CD14-positive monocyte (primary cell): ENCODE measurements around the gene SAMD11. TPM values are rescaled to one million over a fixed set of nuclear protein-coding genes. Genes with fewer than 3 reads are reported as not detected.

Source experiments
- DNase-seq, 3 donors: peaks; one replicate each; pipeline ENCODE4 v3.0.0-alpha.2; 2011 to 2022
- H2AFZ ChIP-seq: 2 replicates; pipeline ENCODE4 v1.6.0; 2012; ENCODE audit warnings: mild to moderate bottlenecking, low read depth, low read length, inconsistent platforms; ENCODE audit not compliant: insufficient read depth, poor library complexity, severe bottlenecking
- H3K27ac ChIP-seq, 2 donors: 1 replicate in 1 of 2; 2 replicates in 1 of 2; pipeline ENCODE4 v1.5.1; 2012 to 2013; ENCODE audit warnings: low read length in 2 of 2, control low read depth in 1 of 2, inconsistent platforms in 1 of 2, low read depth in 1 of 2, mild to moderate bottlenecking in 1 of 2
- H3K27me3 ChIP-seq, 2 donors: one replicate each; pipeline versions ENCODE4 v1.6.0 to v1.6.1; 2011 to 2013; ENCODE audit warnings: low read length in 2 of 2; ENCODE audit not compliant: control insufficient read depth in 2 of 2, insufficient read depth in 2 of 2
- H3K36me3 ChIP-seq, 2 donors: replicated peaks in 1 of 2; 1 replicate in 1 of 2; 2 replicates in 1 of 2; pipeline versions ENCODE4 v1.5.1 to v1.6.1; 2012 to 2013; ENCODE audit warnings: low read length in 2 of 2, control low read depth in 1 of 2, inconsistent platforms in 1 of 2, mild to moderate bottlenecking in 1 of 2; ENCODE audit not compliant: insufficient read depth in 2 of 2, control insufficient read depth in 1 of 2
- H3K4me1 ChIP-seq, 2 donors: 1 replicate in 1 of 2; 2 replicates in 1 of 2; pipeline versions ENCODE4 v1.5.1 to v1.6.1; 2012 to 2013; ENCODE audit warnings: low read length in 2 of 2, control low read depth in 1 of 2, inconsistent platforms in 1 of 2, mild to moderate bottlenecking in 1 of 2, moderate library complexity in 1 of 2; ENCODE audit not compliant: insufficient read depth in 2 of 2, control insufficient read depth in 1 of 2
- H3K4me2 ChIP-seq: replicated peaks from 2 replicates; pipeline ENCODE3; 2012; ENCODE audit warnings: low read length, moderate library complexity, mild to moderate bottlenecking; ENCODE audit not compliant: poor library complexity, severe bottlenecking; ENCODE audit errors: extremely low read depth
- H3K4me3 ChIP-seq, 3 experiments: fragments of 200-600 bp in 1 of 3; sonication (generic) in 1 of 3; replicated peaks in 1 of 3; 1 replicate in 2 of 3; 2 replicates in 1 of 3; pipeline ENCODE4 v1.5.1; 2011 to 2013; ENCODE audit warnings: low read length in 3 of 3, mild to moderate bottlenecking in 3 of 3, control low read depth in 2 of 3, low read depth in 2 of 3, inconsistent platforms in 1 of 3, moderate library complexity in 1 of 3
- H3K79me2 ChIP-seq: 2 replicates; pipeline ENCODE4 v1.6.0; 2012; ENCODE audit warnings: mild to moderate bottlenecking, control low read depth, inconsistent platforms, low read length, moderate library complexity; ENCODE audit not compliant: insufficient read depth
- H3K9ac ChIP-seq: 2 replicates; pipeline ENCODE4 v1.6.0; 2017; ENCODE audit warnings: low read length, mild to moderate bottlenecking; ENCODE audit not compliant: insufficient read depth, poor library complexity, severe bottlenecking
- H3K9me3 ChIP-seq, 2 donors: replicated peaks in 1 of 2; 1 replicate in 1 of 2; 2 replicates in 1 of 2; pipeline versions ENCODE4 v1.5.1 to v1.6.1; 2012 to 2013; ENCODE audit warnings: low read length in 2 of 2, control low read depth in 1 of 2; ENCODE audit not compliant: control insufficient read depth in 1 of 2, insufficient read depth in 1 of 2
- H4K20me1 ChIP-seq: 2 replicates; pipeline ENCODE4 v1.6.0; 2012; ENCODE audit warnings: mild to moderate bottlenecking, low read length, control low read depth, moderate library complexity; ENCODE audit not compliant: insufficient read depth
- H3K27ac Mint-ChIP-seq, 7 donors: one replicate each; pipeline ENCODE4 v1.8.0; 2020; ENCODE audit warnings: mild to moderate bottlenecking in 7 of 7, mixed read lengths in 7 of 7, moderate library complexity in 6 of 7, inconsistent platforms in 2 of 7
- H3K27me3 Mint-ChIP-seq, 3 donors: one replicate each; pipeline ENCODE4 v1.8.0; 2021 to 2022; ENCODE audit warnings: low read depth in 3 of 3, mild to moderate bottlenecking in 3 of 3, mixed read lengths in 3 of 3, moderate library complexity in 3 of 3, inconsistent platforms in 1 of 3
- H3K36me3 Mint-ChIP-seq, 2 donors: one replicate each; pipeline ENCODE4 v1.8.0; 2020; ENCODE audit warnings: mixed read lengths in 2 of 2, inconsistent platforms in 1 of 2, mild to moderate bottlenecking in 1 of 2
- H3K4me1 Mint-ChIP-seq: one replicate; pipeline ENCODE4 v1.8.0; 2020; ENCODE audit warnings: mild to moderate bottlenecking, mixed read lengths
- H3K4me3 Mint-ChIP-seq, 2 donors: one replicate each; pipeline ENCODE4 v1.8.0; 2020; ENCODE audit warnings: mild to moderate bottlenecking in 2 of 2, mixed read lengths in 2 of 2, moderate library complexity in 1 of 2
- H3K9me3 Mint-ChIP-seq, 7 donors: one replicate each; pipeline ENCODE4 v1.8.0; 2020 to 2022; ENCODE audit warnings: mixed read lengths in 7 of 7, mild to moderate bottlenecking in 6 of 7, moderate library complexity in 6 of 7, inconsistent platforms in 2 of 7
- CTCF ChIP-seq: fragments of 200-600 bp; IDR thresholded peaks from one replicate; pipeline ENCODE4 v1.8.0; 2022; ENCODE audit warnings: antibody characterized with exemption, mild to moderate bottlenecking
- WGBS: methylation state at CpG from one replicate; pipeline ENCODE4 v1.1.5; 2013; ENCODE audit warnings: missing lambda C conversion rate; ENCODE audit not compliant: insufficient coverage; 5-methylcytosine and 5-hydroxymethylcytosine counted together
- intact Hi-C, 2 donors: fragments of 100-400 bp; cut with micrococcal nuclease; formaldehyde crosslinking; loops; one replicate each; pipeline versions ENCODE4 v1.15.0 to v1.15.1; 2023
- polyA plus RNA-seq, 3 donors: library from polyadenylated mRNA; depleted of rRNA in 1 of 3; unstranded in 2 of 3; stranded (reverse) in 1 of 3; fragments of 300-500 nt in 2 of 3; fragments of >200 nt in 1 of 3; fragmentation: Illumina TruSeq in 2 of 3; gene quantifications; 1 replicate in 2 of 3; 2 replicates in 1 of 3; pipeline ENCODE4 v1.2.3, GENCODE V29; 2012 to 2021

Gene SAMD11
- polyA plus RNA-seq, 3 donors, result not detected

DNA sequence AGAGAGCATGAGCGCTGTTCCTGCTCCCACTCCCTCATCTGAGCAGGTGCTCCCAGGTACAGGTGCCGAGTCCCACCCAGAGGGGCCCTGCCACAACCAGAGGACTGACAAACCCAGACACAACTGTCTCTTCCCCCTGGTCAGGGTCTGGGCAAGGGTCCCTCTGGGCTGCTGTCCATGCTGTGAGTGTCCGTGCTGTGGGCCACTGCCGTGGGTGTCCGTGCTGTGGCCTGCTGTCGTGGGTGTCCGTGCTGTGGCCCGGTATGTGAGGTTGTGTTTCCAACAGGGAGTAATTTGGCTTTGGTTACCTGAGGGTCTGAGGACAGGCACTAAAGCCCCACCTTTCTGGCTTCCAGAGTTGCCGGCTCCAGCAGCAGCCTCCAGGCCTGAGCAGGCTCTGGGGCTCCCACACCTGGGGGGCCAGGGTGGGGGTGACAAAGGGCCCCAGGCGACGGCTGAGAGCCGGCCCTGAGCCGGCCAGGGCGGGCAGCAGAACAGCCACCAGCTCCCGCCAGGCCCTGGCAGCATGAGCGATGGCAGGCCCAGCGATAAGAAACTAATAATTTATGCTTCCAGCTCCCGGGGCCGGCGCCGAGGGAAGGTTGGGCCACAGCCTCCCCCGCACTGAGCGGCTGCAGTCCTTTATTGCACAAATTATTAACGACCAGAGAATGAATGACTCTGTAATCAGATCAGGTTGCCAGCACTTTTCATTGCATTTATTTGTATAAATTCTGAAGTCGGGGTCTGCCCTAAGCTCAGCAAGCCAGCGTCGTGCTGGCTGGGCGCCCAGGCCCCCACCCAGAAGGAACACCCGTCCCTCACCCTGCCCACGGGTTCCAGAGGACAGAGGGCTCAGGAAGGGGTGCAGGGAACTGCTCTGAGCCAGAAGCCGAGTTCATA lies 7.3 kb upstream of the SAMD11 start:
- peaks cover 0 to 3% of the 10 kb centered on the region in 2 donors for H3K9me3 ChIP-seq
- no peak overlapping the region for H3K9ac ChIP-seq
- H3K79me2 ChIP-seq, result no peaks in the 10 kb centered on the region
- intact Hi-C loops, result no loop called here
- no peak overlapping the region for H3K27ac ChIP-seq
- no peak for DNase-seq
- no peak overlapping the region for H3K4me3 Mint-ChIP-seq
- TF ChIP-seq CTCF, result no peak
- 27% methylated on average over 29 of the region's 31 CpGs for WGBS
- H3K4me2 ChIP-seq, result no peak overlapping the region
- no peaks in the 10 kb centered on the region for H3K36me3 ChIP-seq
- peaks cover 0 to 23% of the 10 kb centered on the region in 2 donors for H3K27me3 ChIP-seq
- peaks cover 5 to 11% of the 10 kb centered on the region in 2 donors for H3K4me1 ChIP-seq
- H3K36me3 Mint-ChIP-seq, result peaks cover 0 to 2% of the 10 kb centered on the region in 2 donors
- H3K27me3 Mint-ChIP-seq, result peaks cover 35 to 71% (median 36%) of the 10 kb centered on the region in 3 donors
- peaks cover 17% of the 10 kb centered on the region for H3K4me1 Mint-ChIP-seq
- no peaks in the 10 kb centered on the region for H4K20me1 ChIP-seq
- no peak overlapping the region for H2AFZ ChIP-seq
- no peak overlapping the region for H3K4me3 ChIP-seq
- H3K27ac Mint-ChIP-seq, result no peak overlapping the region
- peaks cover 0 to 3% (median 2%) of the 10 kb centered on the region in 7 donors for H3K9me3 Mint-ChIP-seq

DNA sequence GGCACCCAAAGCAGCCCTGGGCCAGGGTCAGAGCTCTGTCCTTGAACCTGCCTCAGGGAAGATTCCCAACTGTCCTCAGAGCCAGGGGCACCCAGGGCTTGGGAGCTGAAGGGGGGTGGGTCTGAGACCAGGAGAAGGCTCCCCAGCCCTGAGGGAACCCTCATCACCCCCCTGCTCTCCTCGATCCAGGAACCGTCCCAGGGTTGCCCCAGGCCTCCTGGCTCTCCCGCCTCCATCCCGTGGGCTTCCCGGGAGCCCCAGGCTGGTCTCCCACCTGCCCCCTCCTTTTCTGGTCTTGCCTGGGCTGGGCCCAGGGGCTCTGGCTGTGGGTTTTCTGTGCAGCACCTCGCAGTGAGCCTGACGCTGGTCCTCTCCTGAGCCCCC lies 6.7 kb upstream of the SAMD11 start:
- Histone ChIP-seq H3K4me2 (no peak overlapping the region), H3K79me2 (no peaks in the 10 kb centered on the region), H2AFZ (no peak overlapping the region), H4K20me1 (no peaks in the 10 kb centered on the region), H3K36me3 (no peaks in the 10 kb centered on the region), H3K4me1 (peaks cover 5 to 11% of the 10 kb centered on the region in 2 donors), H3K4me3 (no peak overlapping the region), H3K27ac (no peak overlapping the region), H3K27me3 (peaks cover 0 to 27% of the 10 kb centered on the region in 2 donors), H3K9ac (no peak overlapping the region), H3K9me3 (peaks cover 0 to 4% of the 10 kb centered on the region in 2 donors)
- Mint-ChIP-seq H3K27ac (no peak overlapping the region), H3K4me1 (peaks cover 17% of the 10 kb centered on the region), H3K4me3 (peak overlapping the region in 1 of 2 donors; percentile 48), H3K9me3 (peaks cover 0 to 4% (median 2%) of the 10 kb centered on the region in 7 donors), H3K27me3 (peaks cover 40 to 75% (median 42%) of the 10 kb centered on the region in 3 donors), H3K36me3 (peaks cover 0 to 4% of the 10 kb centered on the region in 2 donors)
- TF ChIP-seq CTCF, result no peak
- no peak for DNase-seq
- WGBS, result 80% methylated on average over 6 of the region's 7 CpGs
- intact Hi-C loops, result no loop called here
